Esophagus squamous epithelium (tissue), 5 donors: ENCODE measurements around the gene CCDC194. TPM values are rescaled to one million over a fixed set of nuclear protein-coding genes. Genes with fewer than 3 reads are reported as not detected.

Source experiments
- DNase-seq: peaks from one replicate; lab custom pipeline; 2025; lab: John Stamatoyannopoulos, UW
- H3K27ac ChIP-seq, 4 donors: fragments of 200-600 bp; sonication (generic); one replicate each; pipeline ENCODE4 v1.5.1; 2016 to 2019; ENCODE audit warnings: mild to moderate bottlenecking in 1 of 4
- H3K27me3 ChIP-seq, 4 donors: fragments of 200-600 bp; sonication (generic); 1 replicate in 3 of 4; 2 replicates in 1 of 4; pipeline versions ENCODE4 v1.5.1 to v1.6.0; 2017 to 2021; ENCODE audit warnings: antibody characterized with exemption in 1 of 4
- H3K36me3 ChIP-seq, 3 donors: fragments of 200-600 bp; sonication (generic); one replicate each; pipeline ENCODE4 v1.5.1; 2016 to 2019
- H3K4me1 ChIP-seq, 3 donors: fragments of 200-600 bp; sonication (generic); one replicate each; pipeline ENCODE4 v1.5.1; 2017 to 2019
- H3K4me3 ChIP-seq, 4 donors: fragments of 200-600 bp; sonication (generic); 1 replicate in 3 of 4; 2 replicates in 1 of 4; pipeline ENCODE4 v1.5.1; 2016 to 2019; ENCODE audit warnings: mild to moderate bottlenecking in 2 of 4, moderate library complexity in 1 of 4
- H3K9me3 ChIP-seq, 3 donors: fragments of 200-600 bp; sonication (generic); one replicate each; pipeline ENCODE4 v1.5.1; 2016 to 2019
- POLR2A ChIP-seq, 4 donors: fragments of 450-650 bp; IDR thresholded peaks; one replicate each; pipeline ENCODE4 v1.6.1; 2017; ENCODE audit warnings: antibody characterized with exemption in 4 of 4, mild to moderate bottlenecking in 4 of 4, moderate library complexity in 3 of 4
- WGBS, 2 donors: methylation state at CpG; one replicate each; pipeline ENCODE4 v1.1.5; 2018; 5-methylcytosine and 5-hydroxymethylcytosine counted together
- intact Hi-C: fragments of 100-400 bp; cut with DNase I; formaldehyde crosslinking; loops from one replicate; pipeline ENCODE4 v1.15.0; 2022
- total RNA-seq, 4 donors: library from RNA; depleted of rRNA; stranded (reverse); fragments of >200 nt; gene quantifications; one replicate each; pipeline ENCODE4 v1.1.0, GENCODE V29; 2016
- TF ChIP-seq, protein P1 (sequence below), 6 experiments: fragments of 450-650 bp in 4 of 6; fragments of 200-600 bp in 2 of 6; sonication (generic) in 2 of 6; IDR thresholded peaks; one replicate each; pipeline ENCODE4 v1.5.1; 2016 to 2019; ENCODE audit warnings: antibody characterized with exemption in 6 of 6, mild to moderate bottlenecking in 4 of 6, moderate library complexity in 4 of 6
- donor health status: DM: yes; HTN: yes; CAD: no.

The CCDC194 gene
- total RNA-seq, 4 donors from 2014 or later, result not detected

DNA sequence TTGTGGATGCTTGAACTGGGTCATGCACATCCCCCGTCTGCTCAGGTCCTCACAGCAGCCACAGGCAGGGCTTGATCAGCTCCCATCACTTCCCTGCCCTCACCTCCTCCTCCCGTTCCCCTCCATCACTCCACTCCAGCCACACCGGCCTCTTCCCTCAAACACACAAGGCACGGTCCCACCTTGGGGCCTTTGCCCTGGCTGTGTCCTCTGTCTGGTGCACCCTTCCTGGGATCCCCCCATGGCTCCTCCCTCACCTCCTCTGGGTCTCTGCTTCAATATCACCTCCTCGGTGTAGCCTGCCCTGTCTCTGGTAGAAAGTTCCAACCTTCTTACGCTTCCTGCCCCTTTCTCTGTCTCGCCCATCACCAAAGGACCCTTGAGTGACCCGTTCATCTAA lies 40.6 kb downstream of the CCDC194 start:
- Histone ChIP-seq H3K4me3 (no peak overlapping the region), H3K9me3 (no peaks in the 10 kb centered on the region), H3K27me3 (peaks cover 0 to 31% (median 0%) of the 10 kb centered on the region in 4 donors), H3K36me3 (no peaks in the 10 kb centered on the region), H3K27ac (no peak overlapping the region), H3K4me1 (peaks cover 3 to 24% (median 4%) of the 10 kb centered on the region in 3 donors)
- intact Hi-C loops, result no loop called here
- WGBS, 2 donors, result 71 to 82% methylated on average over 8 of the region's 8 CpGs
- no peak for TF ChIP-seq POLR2A (IDR thresholded peaks at IDR 0.05)
- TF ChIP-seq, protein P1, sequence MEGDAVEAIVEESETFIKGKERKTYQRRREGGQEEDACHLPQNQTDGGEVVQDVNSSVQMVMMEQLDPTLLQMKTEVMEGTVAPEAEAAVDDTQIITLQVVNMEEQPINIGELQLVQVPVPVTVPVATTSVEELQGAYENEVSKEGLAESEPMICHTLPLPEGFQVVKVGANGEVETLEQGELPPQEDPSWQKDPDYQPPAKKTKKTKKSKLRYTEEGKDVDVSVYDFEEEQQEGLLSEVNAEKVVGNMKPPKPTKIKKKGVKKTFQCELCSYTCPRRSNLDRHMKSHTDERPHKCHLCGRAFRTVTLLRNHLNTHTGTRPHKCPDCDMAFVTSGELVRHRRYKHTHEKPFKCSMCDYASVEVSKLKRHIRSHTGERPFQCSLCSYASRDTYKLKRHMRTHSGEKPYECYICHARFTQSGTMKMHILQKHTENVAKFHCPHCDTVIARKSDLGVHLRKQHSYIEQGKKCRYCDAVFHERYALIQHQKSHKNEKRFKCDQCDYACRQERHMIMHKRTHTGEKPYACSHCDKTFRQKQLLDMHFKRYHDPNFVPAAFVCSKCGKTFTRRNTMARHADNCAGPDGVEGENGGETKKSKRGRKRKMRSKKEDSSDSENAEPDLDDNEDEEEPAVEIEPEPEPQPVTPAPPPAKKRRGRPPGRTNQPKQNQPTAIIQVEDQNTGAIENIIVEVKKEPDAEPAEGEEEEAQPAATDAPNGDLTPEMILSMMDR (IDR thresholded peaks at IDR 0.05), result no peak
- no peak for DNase-seq

DNA sequence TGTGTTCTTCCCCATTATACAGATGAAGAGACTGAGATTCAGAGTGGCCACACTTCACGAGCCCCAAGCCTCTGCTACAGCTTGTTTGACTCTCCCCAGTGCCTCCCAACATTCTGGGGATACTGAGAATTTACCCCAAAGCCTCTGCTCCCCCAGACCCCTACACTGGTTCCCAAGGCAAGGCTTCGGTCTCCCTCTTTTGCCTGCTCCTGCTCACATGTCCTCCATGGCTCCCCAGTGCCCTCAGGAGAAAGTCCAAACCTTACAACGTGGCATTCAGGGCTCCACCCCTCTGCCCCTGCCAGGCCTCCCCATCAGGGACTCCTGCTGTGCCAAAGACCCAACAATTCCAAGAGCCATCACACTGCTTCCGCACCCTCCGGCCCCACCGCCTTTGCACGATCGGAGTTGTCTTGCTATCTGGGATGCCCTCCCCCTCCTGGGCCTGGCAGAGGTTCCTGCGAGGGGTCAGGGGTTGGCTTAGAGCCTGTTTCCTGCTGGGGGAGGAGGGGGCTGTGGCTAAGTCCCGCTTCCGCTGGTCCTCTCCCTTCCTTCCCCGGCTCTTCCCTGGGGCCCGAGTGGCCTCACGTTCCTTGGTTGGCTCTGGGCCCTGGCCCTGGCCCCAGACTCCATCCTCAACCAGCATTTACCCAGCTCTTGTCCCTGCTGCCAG lies 41.3 kb downstream of the CCDC194 start:
- Histone ChIP-seq H3K9me3 (no peaks in the 10 kb centered on the region), H3K36me3 (no peaks in the 10 kb centered on the region), H3K27me3 (peaks cover 0 to 31% (median 0%) of the 10 kb centered on the region in 4 donors), H3K4me1 (peaks cover 5 to 30% (median 7%) of the 10 kb centered on the region in 3 donors), H3K4me3 (no peak overlapping the region), H3K27ac (peak overlapping the region in 2 of 4 donors; percentile 11 to 38)
- intact Hi-C loops, result no loop called here
- no peak for TF ChIP-seq POLR2A (IDR thresholded peaks at IDR 0.05)
- TF ChIP-seq, protein P1 (IDR thresholded peaks at IDR 0.05), result no peak
- no peak for DNase-seq
- WGBS, 2 donors, result 35 to 54% methylated on average over 9 to 12 of the region's 14 CpGs

DNA sequence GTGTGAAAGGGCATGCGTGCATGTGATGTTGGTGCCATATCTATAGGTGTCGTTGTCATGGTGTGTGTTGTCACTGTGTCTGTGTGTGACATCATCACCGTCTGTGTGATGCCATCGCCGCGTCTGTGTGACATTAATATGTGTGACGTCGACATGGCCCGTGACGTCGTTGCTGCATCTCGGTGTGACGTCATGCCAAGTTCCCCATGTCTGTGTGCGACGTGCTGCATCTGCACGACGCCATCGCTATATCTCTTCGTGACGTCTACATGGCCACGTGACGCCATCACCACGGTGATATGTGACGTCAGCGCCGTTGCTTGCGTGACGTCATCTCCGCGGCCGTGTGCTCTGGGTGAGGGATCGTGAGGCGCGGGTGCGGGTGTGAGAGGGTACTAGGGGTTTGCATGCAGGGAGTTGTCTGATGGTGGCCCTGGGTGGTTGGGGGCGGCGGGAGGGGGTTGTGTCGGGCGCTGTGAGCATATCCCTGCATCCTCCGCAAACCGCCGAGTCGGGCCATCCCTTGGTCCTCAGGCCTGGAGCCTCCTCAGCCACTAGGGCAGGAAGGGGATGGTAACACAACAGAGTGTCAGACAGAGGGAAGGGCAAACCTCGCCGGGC lies 42.1 kb downstream of the CCDC194 start:
- no peak for DNase-seq
- intact Hi-C loops, result no loop called here

DNA sequence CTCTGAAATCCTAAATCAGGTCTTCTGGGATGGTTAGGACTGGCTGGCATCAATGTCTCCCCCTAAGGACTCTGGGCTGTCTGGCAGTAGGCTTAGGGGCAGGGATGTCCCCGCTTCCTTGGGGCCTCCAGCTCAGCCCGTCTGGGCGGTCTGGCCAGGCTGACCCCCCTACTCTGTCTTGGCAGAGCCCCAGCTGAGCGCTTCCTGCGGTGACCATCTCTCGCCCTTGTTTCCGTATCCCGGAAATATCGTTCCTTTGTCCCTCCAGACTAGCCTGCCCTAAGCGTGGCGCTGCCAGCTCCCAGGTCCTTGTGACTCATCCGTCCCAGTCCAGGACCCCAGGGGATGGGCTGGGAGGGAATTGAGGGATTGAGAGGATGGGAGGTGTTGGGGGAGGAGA lies 45.3 kb downstream of the CCDC194 start:
- Histone ChIP-seq H3K9me3 (no peaks in the 10 kb centered on the region), H3K27me3 (peaks cover 0 to 31% (median 0%) of the 10 kb centered on the region in 4 donors), H3K36me3 (peaks cover 0 to under 1% (median 0%) of the 10 kb centered on the region in 3 donors), H3K4me1 (peaks cover 7 to 52% (median 13%) of the 10 kb centered on the region in 3 donors), H3K4me3 (peak overlapping the region in 1 of 4 donors; percentile 22), H3K27ac (peak overlapping the region in 3 of 4 donors; percentile 43 to 75 (median 72))
- intact Hi-C loops, result no loop called here
- DNase-seq, result no peak
- WGBS, 2 donors, result 8 to 11% methylated on average over 10 to 12 of the region's 12 CpGs
- TF ChIP-seq POLR2A (IDR thresholded peaks at IDR 0.05), result no peak
- TF ChIP-seq, protein P1 (IDR thresholded peaks at IDR 0.05), result no peak

More for the DNA sequence above, 42.1 kb downstream of the CCDC194 start:
- Histone ChIP-seq H3K4me3 (no peak overlapping the region), H3K9me3 (no peaks in the 10 kb centered on the region), H3K36me3 (no peaks in the 10 kb centered on the region), H3K27ac (peak overlapping the region in 2 of 4 donors; percentile 11 to 38), H3K4me1 (peaks cover 7 to 39% (median 9%) of the 10 kb centered on the region in 3 donors), H3K27me3 (peaks cover 0 to 31% (median 0%) of the 10 kb centered on the region in 4 donors)
- 86 to 89% methylated on average over 33 to 34 of the region's 45 CpGs for WGBS, 2 donors
- no peak for TF ChIP-seq POLR2A (IDR thresholded peaks at IDR 0.05)
- TF ChIP-seq, protein P1 (IDR thresholded peaks at IDR 0.05), result no peak

DNA sequence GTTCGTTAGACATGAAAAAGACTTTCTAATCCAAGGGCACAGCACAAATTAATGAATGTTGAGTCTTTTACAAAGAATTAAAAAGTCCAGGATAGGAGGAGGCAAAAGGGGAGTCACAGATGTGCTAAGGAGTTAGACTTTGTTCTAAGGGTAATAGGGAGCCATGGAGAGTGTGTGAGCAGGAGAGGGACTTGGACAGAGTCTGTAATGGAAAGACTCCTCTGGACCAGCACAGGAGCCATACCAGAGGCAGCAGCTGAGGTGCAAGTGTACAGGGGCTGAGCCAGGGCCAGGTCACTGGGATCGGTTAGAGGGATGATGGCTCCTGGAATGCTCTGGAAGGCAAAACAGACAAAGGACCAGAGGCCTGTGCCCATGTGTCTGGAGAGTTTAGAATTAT lies 46.1 kb downstream of the CCDC194 start:
- 47 to 74% methylated on average over 2 of the region's 2 CpGs for WGBS, 2 donors
- DNase-seq, result no peak
- no peaks in the 10 kb centered on the region for H3K9me3 ChIP-seq
- intact Hi-C loops, result loop anchor here (2.0 kb wide), 1 partner anchor 37 kb away; no protein-coding TSS in a partner anchor
- peaks cover 0 to 4% (median 0%) of the 10 kb centered on the region in 3 donors for H3K36me3 ChIP-seq
- H3K4me3 ChIP-seq, result no peak overlapping the region
- peak overlapping the region; percentile 4 to 82 (median 58) for H3K27ac ChIP-seq
- H3K4me1 ChIP-seq, result peaks cover 7 to 52% (median 13%) of the 10 kb centered on the region in 3 donors
- no peak for TF ChIP-seq POLR2A (IDR thresholded peaks at IDR 0.05)
- TF ChIP-seq, protein P1 (IDR thresholded peaks at IDR 0.05), result no peak
- H3K27me3 ChIP-seq, result peaks cover 0 to 27% (median 0%) of the 10 kb centered on the region in 4 donors
